ENCODE results near the gene IRF2BPL.

- no peak for TF ChIP-seq CTCF (conservative IDR thresholded peaks at IDR 0.05; ENCODE audit: low read depth, low read length)
- TF ChIP-seq EZH2phosphoT487 (IDR thresholded peaks at IDR 0.05; ENCODE audit: borderline replicate concordance, low read length), result no peak
- TF ChIP-seq EZH2 (IDR thresholded peaks at IDR 0.05; ENCODE audit: low read length, unreplicated experiment), result no peak
These were observed 34.8 kb downstream of the IRF2BPL start for GRCh38 chr14:76993752-76994151.

All from PC-3 (cell line).